ENCODE results near the gene SAMD3.

GRCh38 chr6:130190701-130191690, 31.8 kb downstream of the SAMD3 start:
- TF ChIP-seq, protein P1, sequence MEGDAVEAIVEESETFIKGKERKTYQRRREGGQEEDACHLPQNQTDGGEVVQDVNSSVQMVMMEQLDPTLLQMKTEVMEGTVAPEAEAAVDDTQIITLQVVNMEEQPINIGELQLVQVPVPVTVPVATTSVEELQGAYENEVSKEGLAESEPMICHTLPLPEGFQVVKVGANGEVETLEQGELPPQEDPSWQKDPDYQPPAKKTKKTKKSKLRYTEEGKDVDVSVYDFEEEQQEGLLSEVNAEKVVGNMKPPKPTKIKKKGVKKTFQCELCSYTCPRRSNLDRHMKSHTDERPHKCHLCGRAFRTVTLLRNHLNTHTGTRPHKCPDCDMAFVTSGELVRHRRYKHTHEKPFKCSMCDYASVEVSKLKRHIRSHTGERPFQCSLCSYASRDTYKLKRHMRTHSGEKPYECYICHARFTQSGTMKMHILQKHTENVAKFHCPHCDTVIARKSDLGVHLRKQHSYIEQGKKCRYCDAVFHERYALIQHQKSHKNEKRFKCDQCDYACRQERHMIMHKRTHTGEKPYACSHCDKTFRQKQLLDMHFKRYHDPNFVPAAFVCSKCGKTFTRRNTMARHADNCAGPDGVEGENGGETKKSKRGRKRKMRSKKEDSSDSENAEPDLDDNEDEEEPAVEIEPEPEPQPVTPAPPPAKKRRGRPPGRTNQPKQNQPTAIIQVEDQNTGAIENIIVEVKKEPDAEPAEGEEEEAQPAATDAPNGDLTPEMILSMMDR (IDR thresholded peaks at IDR 0.05; ENCODE audit: low read depth, low read length, poor library complexity, severe bottlenecking), result no peak
- TF ChIP-seq EZH2phosphoT487 (IDR thresholded peaks at IDR 0.05; ENCODE audit: borderline replicate concordance, low read length), result no peak
